GM04503 (cell line): Measurements from ENCODE around the gene DOCK2.
"Not testable (repeated sequence)": the region's sequence is repeated elsewhere in the genome, so short reads cannot be mapped to it uniquely, and the experiment has no call there.

Experiments
- DNase-seq: peaks from one replicate; pipeline ENCODE4 v3.0.0-alpha.2; 2012; ENCODE audit warnings: low read depth

DOCK2 gene

DNA sequence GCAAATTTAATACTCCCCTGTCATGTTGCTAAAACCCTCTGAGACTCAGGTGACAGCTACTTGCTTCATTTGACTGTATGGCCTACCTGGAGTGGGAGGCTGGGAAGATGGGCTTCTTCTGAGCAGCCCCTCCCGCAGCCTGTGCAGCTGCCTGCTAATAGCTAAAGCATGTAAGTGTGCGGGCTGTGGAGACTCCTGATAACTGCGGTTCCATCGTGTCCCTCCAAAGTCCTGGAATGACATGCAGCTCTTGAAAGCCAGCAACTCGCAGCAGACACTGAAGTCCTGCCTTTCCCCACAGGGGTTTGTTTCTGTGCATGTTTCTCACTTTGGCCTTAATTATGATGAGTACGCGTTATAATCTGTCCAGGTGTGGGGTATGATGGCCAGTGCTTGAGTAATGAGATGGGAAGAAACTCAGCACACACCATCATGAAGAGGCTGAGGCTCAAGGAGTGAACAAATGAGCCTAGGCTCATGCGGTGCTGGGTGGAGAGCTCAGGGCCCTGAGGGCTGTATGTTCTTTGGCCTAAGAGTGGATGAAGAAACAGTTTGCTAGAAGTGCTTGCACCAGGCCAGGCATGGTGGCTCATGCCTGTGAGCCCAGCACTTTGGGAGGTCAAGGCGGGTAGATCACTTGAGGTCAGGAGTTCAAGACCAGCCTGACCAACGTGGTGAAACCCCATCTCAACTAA, 119.1 kb downstream of the DOCK2 start:
- DNase-seq: no peak

- no peak for DNase-seq
Observed at GRCh38 chr5:169757016-169757415, 119.9 kb downstream of the DOCK2 start.

DNA sequence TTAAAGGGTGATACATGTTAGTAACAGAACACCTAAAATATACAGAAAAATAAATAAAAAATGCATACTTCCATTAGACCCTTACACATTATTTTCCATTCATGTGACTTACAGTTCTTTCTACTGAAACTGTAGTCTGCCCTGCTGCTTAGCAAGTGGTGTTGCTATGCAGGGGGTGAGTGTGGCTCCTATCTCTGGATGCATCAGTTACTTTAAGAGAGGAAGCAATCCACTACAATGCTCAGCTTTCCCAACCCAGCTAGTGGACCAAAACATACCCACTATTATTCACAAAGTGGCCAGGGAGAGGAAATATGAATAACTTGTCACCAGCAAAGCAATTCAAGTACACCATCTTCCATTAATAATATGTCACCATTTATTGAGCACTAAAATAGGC, 121.8 kb downstream of the DOCK2 start:
- no peak for DNase-seq

DNA sequence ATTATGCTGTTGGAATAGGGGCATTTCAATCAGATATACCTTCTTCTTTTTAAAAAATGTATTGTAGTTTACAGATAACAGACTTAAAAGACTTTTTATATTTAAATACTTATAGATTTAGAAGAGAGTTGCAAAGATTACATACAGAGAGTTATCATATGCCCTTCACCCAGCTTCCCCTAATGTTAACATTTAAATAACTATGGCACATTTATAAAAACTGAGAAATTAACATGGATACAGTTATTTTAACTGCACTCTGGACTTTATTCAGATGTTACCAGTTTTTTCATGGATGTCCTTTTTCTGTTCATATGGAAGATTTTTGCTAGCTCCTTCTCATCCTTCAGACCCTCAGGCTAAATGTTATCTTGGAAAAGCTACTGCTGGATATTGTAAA, 123.2 kb downstream of the DOCK2 start:
- DNase-seq: no peak

- no peak for DNase-seq
Observed at GRCh38 chr5:169762338-169763095, 125.4 kb downstream of the DOCK2 start.

DNA sequence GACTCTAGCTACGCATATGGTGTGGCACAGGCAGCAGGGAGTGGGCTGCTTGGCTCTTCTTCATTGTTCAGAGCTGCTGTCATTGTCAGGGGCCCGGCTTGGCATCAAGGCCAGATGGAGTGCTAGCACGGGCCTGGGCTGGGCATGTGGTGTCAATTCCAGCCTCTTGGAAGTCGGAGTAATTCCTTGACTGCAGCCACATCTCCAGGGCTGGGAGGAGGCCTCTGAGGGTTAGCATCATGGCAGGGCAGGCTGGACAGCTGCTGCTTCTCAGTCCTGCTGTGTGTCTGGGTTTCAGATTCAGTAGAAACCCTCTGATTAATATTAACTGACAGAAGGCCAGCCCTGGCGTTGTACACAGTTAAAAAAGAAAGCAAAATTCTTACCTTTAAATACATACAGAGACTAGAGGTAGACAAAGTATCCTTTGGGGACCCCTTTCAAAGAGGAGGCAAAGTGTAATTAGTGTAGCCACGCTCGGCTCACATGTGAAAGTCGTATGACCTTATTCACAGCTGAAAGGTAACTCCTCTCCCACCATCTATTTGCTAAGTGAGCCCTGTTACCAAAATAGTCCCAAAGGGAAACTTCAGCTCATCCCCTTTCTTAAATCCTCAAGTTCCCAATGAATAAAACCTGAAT, 126.4 kb downstream of the DOCK2 start:
- DNase-seq: no peak

- no peak for DNase-seq
Observed at GRCh38 chr5:169764018-169764378, 126.9 kb downstream of the DOCK2 start.

- DNase-seq: no peak
Observed at GRCh38 chr5:169765176-169765996, 128.3 kb downstream of the DOCK2 start.

GRCh38 chr5:169766943-169767342, 129.9 kb downstream of the DOCK2 start:
- not testable (repeated sequence) for DNase-seq

GRCh38 chr5:169767938-169768337, 130.9 kb downstream of the DOCK2 start:
- no peak for DNase-seq

GRCh38 chr5:169768416-169768815, 131.3 kb downstream of the DOCK2 start:
- no peak for DNase-seq

- DNase-seq: no peak
Observed at GRCh38 chr5:169770109-169770508, 133.0 kb downstream of the DOCK2 start.

- no peak for DNase-seq
Observed at GRCh38 chr5:169772256-169772655, 135.2 kb downstream of the DOCK2 start.

- DNase-seq: no peak
Observed at GRCh38 chr5:169772688-169773087, 135.6 kb downstream of the DOCK2 start.

- no peak for DNase-seq
Observed at GRCh38 chr5:169777159-169777558, 140.1 kb downstream of the DOCK2 start.

DNA sequence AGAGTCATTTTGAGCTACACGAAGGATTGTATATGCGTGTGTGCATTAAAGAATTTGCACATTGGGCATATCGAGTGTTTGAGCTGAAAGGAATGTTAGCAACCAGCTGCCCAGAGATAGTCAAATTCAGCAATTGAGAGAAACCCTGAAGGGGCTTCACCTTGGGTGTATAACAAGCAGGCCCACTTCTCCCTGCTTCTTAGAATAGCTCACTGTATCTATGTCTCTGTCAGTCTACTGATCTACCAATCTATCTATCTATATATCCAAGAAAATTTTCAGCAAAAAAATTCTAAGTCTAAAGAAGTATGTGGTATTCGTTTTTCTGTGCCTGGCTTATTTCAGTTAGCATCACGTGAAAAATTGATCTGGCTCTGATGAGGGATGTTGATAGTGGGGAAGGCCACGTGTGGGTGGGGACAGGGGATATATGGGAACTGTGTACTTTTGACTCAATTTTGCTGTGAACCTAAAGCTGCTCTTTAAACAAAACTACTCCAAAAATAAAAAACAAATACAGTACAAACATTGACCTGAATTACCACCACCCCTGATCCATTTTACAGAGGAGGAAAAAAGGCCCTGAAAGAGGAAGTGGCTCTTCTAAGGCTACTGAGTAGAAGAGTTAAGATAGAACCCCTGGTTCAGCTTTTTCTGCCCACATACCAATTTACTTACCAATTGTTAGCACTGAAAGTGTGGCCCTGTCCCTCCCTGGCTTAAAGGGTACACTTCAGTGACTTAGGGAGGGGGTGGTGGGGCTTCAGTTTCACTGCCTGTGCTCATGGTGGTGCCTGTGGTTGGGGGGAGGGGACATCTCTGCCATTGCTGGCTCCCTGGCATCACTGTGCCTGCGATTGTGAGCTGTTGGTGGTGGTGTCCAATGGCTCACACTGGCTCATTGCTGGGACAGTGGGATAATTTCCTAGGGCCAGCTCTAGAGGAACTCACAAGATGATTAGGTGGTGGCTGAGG, 141.8 kb downstream of the DOCK2 start:
- no peak for DNase-seq

- DNase-seq: no peak
Observed at GRCh38 chr5:169781420-169782345, 144.6 kb downstream of the DOCK2 start.

- no peak for DNase-seq
Observed at GRCh38 chr5:169785771-169786618, 148.9 kb downstream of the DOCK2 start.

DNA sequence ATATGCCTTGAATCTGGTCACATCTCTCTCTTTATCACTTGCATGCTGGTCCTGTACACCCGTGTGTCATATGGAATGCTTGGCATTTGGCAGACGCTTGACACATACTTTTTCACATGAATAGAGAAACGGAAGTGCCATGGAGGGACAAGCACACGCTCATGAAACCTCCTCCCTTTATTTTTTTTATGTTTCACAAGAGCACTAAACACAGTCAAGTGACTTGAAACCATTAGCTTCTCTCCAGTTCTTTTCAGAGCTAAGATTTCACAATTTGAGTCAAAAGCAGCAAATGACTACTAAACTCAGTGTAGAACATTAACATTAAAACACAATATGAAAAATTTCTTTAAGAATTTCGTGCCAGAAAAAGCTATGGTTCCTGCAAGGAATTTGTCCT, 151.1 kb downstream of the DOCK2 start:
- DNase-seq: peak; percentile 61
